HG03108 (cell line): ENCODE data around the gene MAU2.

Experiments used
- ATAC-seq: cut with Tn5 transposase; IDR thresholded peaks from one replicate; pipeline ENCODE4 v1.9.1; 2021; ENCODE audit warnings: moderate library complexity; ENCODE audit not compliant: unreplicated experiment

The MAU2 gene

GRCh38 chr19:19407633-19407930 is 87.0 kb downstream of the MAU2 start:
- no peak for ATAC-seq
